ENCODE results near the gene LRRC47. TPM values are rescaled to one million over a fixed set of nuclear protein-coding genes. Genes with fewer than 3 reads are reported as not detected.

The LRRC47 gene
- total and polyA plus RNA-seq, 7 donors: 44.3 to 126 (median 93.9) TPM

- intact Hi-C loops (cut with DNase I): no loop called here
- ATAC-seq (no peak), DNase-seq (no peak)
- peaks cover 2 to 53% of the 10 kb centered on the region in 2 donors for H3K36me3 ChIP-seq (ENCODE audit: insufficient read depth in 1 of 2, low read depth in 1 of 2)
- H3K27ac ChIP-seq: no peak overlapping the region
- no peak overlapping the region for H3K4me3 ChIP-seq
- H3K27me3 ChIP-seq (ENCODE audit: insufficient read depth in 3 of 3, low read length in 2 of 3): no peaks in the 10 kb centered on the region
- H3K9me3 ChIP-seq: no peaks in the 10 kb centered on the region
- H3K4me1 ChIP-seq: peaks cover 5% of the 10 kb centered on the region
- 45 to 64% (median 52%) methylated on average over 13 of the region's 13 CpGs for WGBS, 3 donors
- TF ChIP-seq, protein P1, sequence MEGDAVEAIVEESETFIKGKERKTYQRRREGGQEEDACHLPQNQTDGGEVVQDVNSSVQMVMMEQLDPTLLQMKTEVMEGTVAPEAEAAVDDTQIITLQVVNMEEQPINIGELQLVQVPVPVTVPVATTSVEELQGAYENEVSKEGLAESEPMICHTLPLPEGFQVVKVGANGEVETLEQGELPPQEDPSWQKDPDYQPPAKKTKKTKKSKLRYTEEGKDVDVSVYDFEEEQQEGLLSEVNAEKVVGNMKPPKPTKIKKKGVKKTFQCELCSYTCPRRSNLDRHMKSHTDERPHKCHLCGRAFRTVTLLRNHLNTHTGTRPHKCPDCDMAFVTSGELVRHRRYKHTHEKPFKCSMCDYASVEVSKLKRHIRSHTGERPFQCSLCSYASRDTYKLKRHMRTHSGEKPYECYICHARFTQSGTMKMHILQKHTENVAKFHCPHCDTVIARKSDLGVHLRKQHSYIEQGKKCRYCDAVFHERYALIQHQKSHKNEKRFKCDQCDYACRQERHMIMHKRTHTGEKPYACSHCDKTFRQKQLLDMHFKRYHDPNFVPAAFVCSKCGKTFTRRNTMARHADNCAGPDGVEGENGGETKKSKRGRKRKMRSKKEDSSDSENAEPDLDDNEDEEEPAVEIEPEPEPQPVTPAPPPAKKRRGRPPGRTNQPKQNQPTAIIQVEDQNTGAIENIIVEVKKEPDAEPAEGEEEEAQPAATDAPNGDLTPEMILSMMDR (IDR thresholded peaks at IDR 0.05): no peak
Observed at GRCh38 chr1:3735688-3736087, 60.6 kb downstream of the LRRC47 start.

DNA sequence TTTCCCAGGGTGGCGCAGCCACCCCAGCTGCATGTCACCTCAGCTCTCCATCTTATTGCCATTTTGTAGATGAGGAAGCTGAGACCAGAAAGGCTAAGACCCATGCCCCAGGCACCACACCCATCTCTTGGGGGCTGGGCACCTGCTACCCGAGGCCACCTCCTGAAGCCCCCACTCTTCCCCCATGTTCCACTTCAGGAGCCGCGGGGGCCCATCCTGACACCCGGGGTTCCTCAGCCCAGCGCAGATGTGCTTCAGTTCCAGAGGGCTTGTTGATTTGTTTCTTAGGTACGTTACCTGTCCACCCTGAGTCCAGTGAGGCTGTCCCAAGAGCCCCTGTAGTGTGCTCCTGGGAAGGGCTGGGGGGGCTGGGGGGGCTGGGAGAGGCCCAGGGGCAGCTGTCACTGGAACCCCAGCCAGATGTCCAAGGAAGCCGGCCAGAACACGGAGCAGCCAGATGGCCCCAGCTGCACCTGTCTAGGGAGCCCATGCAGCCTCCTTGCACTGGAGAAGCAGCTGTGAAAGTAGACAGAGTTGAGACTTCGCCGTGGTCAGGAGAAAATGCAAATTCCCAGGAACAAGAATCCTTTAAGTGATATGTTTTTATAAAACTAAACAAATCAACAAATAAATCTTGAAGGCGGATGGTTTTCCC is 61.1 kb downstream of the LRRC47 start:
- intact Hi-C loops (cut with DNase I): no loop called here
- 51 to 63% (median 56%) methylated on average over 12 of the region's 12 CpGs for WGBS, 3 donors
- peaks cover 5% of the 10 kb centered on the region for H3K4me1 ChIP-seq
- H3K27me3 ChIP-seq (ENCODE audit: insufficient read depth in 3 of 3, low read length in 2 of 3): peaks cover 0 to 4% (median 0%) of the 10 kb centered on the region in 3 donors
- TF ChIP-seq, protein P1 (IDR thresholded peaks at IDR 0.05): no peak
- peaks cover 2 to 47% of the 10 kb centered on the region in 2 donors for H3K36me3 ChIP-seq (ENCODE audit: insufficient read depth in 1 of 2, low read depth in 1 of 2)
- H3K4me3 ChIP-seq: no peak overlapping the region
- DNase-seq (peak in 1 of 2 donors; percentile 54), ATAC-seq (no peak)
- no peaks in the 10 kb centered on the region for H3K9me3 ChIP-seq
- no peak overlapping the region for H3K27ac ChIP-seq

- no peak overlapping the region for H3K4me3 ChIP-seq
- TF ChIP-seq, protein P1 (IDR thresholded peaks at IDR 0.05): no peak
- peaks cover 2 to 44% of the 10 kb centered on the region in 2 donors for H3K36me3 ChIP-seq (ENCODE audit: insufficient read depth in 1 of 2, low read depth in 1 of 2)
- no peaks in the 10 kb centered on the region for H3K9me3 ChIP-seq
- DNase-seq (no peak), ATAC-seq (no peak)
- 89 to 92% (median 90%) methylated on average over 16 of the region's 16 CpGs for WGBS, 3 donors
- peaks cover 0 to 8% (median 0%) of the 10 kb centered on the region in 3 donors for H3K27me3 ChIP-seq (ENCODE audit: insufficient read depth in 3 of 3, low read length in 2 of 3)
- no peak overlapping the region for H3K27ac ChIP-seq
- intact Hi-C loops (cut with DNase I): no loop called here
- H3K4me1 ChIP-seq: peaks cover 5% of the 10 kb centered on the region
Observed at GRCh38 chr1:3734602-3735001, 61.7 kb downstream of the LRRC47 start.

- H3K4me1 ChIP-seq: peaks cover 5% of the 10 kb centered on the region
- TF ChIP-seq, protein P1 (IDR thresholded peaks at IDR 0.05): no peak
- no peak for ATAC-seq
Observed at GRCh38 chr1:3733883-3734589, 62.3 kb downstream of the LRRC47 start.

More at GRCh38 chr1:3733883-3734589, 62.3 kb downstream of the LRRC47 start:
- Histone ChIP-seq H3K27me3 (ENCODE audit: insufficient read depth in 3 of 3, low read length in 2 of 3) (peaks cover 0 to 14% (median 0%) of the 10 kb centered on the region in 3 donors), H3K9me3 (no peaks in the 10 kb centered on the region), H3K36me3 (ENCODE audit: insufficient read depth in 1 of 2, low read depth in 1 of 2) (peaks cover 2 to 43% of the 10 kb centered on the region in 2 donors), H3K27ac (no peak overlapping the region), H3K4me3 (no peak overlapping the region)
- DNase-seq: peak in 1 of 2 donors; percentile 41
- WGBS, 3 donors: 82 to 90% (median 87%) methylated on average over 17 of the region's 17 CpGs
- intact Hi-C loops (cut with DNase I): no loop called here

Measured in psoas muscle (tissue), 8 donors.